ENCODE results near the gene HERC3.

HERC3 gene

GRCh38 chr4:88747351-88747750 lies 155.1 kb downstream of the HERC3 start:
- no peak for DNase-seq (ENCODE audit: low spot score)

DNA sequence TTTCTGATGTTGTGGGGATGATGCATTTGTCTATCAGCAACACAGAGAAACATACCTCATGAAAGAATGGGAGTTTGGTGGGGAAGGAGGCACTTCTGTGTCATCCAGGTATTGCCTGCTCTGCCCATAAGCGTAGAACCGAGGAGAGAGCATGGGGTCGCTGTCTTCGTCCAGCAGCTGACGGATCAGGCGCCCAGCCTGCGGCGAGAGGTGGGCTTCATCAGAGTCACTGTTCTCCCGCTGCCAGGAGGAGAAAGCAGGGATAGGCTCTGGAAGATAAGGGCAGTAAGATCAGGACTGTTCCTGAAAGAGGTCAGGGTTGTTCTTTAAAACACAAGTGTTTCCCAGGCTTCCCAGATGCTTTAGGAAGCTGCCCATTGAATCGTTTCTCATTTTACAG lies 158.1 kb downstream of the HERC3 start:
- DNase-seq (ENCODE audit: low spot score): no peak

GRCh38 chr4:88751258-88752075 lies 159.2 kb downstream of the HERC3 start:
- no peak for DNase-seq (ENCODE audit: low spot score)

DNA sequence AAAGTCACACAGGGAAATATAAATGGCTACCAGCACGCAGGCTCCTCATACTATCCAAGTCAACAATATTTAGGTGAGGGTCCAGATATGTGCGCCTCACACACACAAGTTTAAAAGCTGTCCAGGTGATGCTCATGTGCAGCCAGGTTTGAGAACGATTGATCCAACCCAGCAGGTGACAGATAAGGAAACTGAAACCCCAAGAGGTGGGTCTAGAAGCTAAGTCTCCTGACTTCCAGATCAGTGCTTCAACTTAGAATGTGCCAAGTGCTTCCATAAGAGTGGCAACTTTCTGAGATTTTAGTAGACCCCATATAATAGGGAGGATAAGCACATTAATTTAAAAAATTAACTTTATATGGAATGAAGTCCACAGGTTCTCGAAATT lies 159.8 kb downstream of the HERC3 start:
- no peak for DNase-seq (ENCODE audit: low spot score)

DNA sequence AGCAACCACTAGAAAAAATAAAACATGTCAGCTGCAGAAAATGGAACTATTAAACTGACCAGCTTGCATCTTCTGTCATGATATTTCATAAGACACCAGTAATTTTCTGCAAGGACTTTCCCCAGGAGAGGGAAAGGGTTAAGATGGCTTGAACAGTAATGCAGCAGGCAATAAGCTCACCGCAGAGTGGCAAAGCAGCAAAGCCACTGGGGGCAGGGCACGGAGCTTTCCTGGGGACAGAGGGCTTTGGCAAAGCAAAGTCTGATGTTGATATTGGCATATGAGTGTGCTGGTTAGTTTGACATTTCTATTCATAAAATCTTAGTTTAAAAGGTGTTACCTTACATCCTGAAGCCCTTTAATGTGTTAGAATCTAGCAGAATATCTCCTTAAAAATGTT lies 160.5 kb downstream of the HERC3 start:
- no peak for DNase-seq (ENCODE audit: low spot score)

DNA sequence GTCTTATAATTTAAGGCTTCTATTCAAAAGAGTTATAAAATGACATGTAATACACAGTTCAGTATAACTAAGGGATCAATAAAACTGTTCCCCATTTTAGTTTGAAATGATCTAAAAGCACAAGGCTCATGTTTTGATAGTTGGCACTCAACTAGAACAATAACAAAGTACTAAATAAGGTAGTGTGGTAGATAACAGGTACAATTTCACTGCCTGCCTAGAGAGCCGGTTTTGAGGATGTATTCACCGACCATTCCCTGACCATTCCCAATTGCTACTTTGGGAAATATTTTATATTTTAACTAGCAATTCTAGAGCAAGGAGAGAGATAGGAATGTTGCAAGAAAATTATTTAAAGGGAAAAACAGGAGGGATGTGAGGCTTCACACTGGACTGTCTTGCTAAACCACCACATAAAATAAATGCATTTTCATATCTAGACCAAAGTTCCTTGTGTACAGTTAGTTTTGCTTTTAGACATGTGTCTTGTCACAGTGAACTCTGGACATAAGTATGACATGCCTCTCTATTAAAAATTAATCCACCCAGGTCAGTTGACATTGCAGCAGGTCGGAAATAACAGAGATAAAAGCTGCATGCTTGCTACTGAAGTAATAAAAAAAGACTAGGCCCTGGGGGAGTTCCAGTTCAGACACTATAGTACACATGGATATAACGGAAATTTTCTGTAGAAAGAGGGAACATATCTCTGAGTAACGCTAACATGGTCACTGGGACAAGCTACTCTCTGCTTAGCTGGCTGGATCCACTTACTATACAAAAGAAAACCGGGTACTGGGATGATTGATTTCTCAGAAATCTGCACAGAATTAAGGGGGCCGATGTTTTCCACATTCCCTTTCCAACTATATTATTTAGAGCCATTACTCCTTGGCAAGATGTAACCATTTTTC lies 161.6 kb downstream of the HERC3 start:
- no peak for DNase-seq (ENCODE audit: low spot score)

GRCh38 chr4:88754796-88755195 lies 162.5 kb downstream of the HERC3 start:
- DNase-seq (ENCODE audit: low spot score): no peak

DNA sequence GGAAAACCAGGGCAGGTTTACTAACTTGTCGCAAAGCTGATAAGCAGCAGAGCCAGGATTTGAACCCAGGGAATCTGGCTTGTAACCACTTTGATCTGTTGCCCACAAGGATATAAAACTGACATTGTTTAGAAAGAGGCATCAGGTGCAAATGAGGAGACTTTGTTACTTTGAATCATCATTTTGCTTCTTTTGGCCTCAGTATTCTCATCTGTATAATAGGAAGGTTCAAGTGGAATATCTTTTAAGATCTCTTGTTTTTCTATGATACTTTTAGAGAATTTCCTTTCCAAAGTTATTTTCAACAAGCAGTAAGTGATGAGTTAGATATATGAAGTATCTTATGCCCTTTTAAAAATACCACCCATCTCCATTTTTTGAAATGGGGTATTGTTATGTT lies 163.2 kb downstream of the HERC3 start:
- DNase-seq (ENCODE audit: low spot score): no peak

DNA sequence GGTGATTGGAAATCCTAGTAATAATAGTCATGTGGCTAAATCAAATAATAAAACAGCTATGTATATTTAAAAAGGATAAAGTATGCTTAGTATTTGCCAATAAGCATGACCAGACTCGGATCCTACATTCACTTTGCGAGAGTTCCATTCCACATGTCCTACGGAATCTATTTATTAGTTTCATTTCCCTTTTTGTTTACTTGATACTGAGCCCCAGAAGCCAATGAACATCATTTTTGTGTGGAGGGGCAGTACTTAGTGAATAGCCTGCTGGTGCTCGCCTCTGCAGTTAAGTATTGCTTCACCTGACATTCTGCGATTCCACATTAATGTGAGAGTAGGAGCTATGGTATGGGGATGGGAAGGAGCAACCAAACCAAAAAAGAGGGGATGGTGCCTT lies 163.9 kb downstream of the HERC3 start:
- no peak for DNase-seq (ENCODE audit: low spot score)

DNA sequence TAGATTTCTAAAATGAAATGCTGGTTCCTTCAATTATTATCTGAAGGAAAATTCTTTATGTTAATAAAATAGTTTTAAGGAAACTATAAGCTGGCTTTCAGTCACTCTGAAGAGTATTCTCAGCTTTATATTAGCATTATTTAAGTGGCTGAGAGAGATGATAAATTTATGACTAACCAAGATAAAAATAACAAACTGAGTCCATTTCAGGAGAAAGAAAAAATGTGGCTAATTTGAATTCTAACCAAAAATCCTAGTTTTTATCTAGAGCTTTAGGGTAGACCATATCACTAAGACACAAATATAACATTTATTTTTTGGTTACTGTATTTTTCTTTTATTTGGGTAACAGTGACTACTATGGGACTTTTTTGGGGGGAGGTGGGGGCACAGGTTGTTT lies 164.8 kb downstream of the HERC3 start:
- no peak for DNase-seq (ENCODE audit: low spot score)

- no peak for DNase-seq (ENCODE audit: low spot score)
These were observed 165.5 kb downstream of the HERC3 start for GRCh38 chr4:88757776-88758175.

All from COLO829 (cell line).